ENCODE data around the gene ZNF354B.
A peak's percentile ranks its signal among the peaks of the same experiment; 100 is the strongest.

ZNF354B gene

GRCh38 chr5:178883815-178884430 lies 24.2 kb downstream of the ZNF354B start:
- no peak for DNase-seq (ENCODE audit: low spot score)

- peak; percentile 80 for DNase-seq (ENCODE audit: low spot score)
These were observed 36.1 kb downstream of the ZNF354B start, which contains the start of gene ZFP2 for GRCh38 chr5:178895615-178896571. ZFP2 (plus strand) TSS chr5:178895913; CDS start chr5:178931314, 35,401 bp downstream.

GRCh38 chr5:178899289-178899688 lies 39.5 kb downstream of the ZNF354B start:
- no peak for DNase-seq (ENCODE audit: low spot score)

GRCh38 chr5:178902849-178903248 lies 43.1 kb downstream of the ZNF354B start:
- no peak for DNase-seq (ENCODE audit: low spot score)

GRCh38 chr5:178931846-178932760 lies 72.3 kb downstream of the ZNF354B start:
- DNase-seq (ENCODE audit: low spot score), result no peak
